Measurements from ENCODE around the gene ZNF487.

DNA sequence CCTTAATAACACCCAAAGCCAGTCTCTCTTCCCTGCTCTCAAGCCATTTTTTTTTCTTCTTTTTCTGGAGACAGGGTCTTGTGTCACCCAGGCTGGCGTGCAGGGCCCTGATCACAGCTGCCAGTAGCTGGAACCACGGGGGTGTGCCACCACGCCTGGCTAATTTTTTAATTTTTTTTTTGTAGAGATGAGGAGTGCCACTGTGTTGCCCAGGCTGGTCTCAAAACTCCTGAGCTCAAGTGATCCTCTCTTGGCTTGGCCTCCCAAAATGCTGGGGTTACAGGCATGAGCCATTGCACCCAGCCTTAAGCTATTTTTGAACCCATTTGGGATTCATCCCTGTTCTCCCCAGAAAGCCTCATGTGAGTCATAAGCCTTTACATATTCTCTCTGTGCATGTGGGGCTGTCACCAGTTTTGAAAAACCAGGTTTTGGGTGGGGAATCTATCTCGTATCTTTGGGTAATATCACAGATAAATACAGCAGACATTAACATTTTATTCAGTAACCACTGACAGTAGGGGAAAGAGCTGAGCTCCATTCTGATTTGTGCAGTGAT lies 15.5 kb downstream of the ZNF487 start:
- TF ChIP-seq, protein P1, sequence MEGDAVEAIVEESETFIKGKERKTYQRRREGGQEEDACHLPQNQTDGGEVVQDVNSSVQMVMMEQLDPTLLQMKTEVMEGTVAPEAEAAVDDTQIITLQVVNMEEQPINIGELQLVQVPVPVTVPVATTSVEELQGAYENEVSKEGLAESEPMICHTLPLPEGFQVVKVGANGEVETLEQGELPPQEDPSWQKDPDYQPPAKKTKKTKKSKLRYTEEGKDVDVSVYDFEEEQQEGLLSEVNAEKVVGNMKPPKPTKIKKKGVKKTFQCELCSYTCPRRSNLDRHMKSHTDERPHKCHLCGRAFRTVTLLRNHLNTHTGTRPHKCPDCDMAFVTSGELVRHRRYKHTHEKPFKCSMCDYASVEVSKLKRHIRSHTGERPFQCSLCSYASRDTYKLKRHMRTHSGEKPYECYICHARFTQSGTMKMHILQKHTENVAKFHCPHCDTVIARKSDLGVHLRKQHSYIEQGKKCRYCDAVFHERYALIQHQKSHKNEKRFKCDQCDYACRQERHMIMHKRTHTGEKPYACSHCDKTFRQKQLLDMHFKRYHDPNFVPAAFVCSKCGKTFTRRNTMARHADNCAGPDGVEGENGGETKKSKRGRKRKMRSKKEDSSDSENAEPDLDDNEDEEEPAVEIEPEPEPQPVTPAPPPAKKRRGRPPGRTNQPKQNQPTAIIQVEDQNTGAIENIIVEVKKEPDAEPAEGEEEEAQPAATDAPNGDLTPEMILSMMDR (IDR thresholded peaks at IDR 0.05; ENCODE audit: low read depth, low read length, poor library complexity, severe bottlenecking) = no peak
- TF ChIP-seq EZH2phosphoT487 (IDR thresholded peaks at IDR 0.05; ENCODE audit: borderline replicate concordance, low read length) = no peak

Measured in DOHH2 (cell line).